ENCODE data around the gene ZNF646. TPM values are rescaled to one million over a fixed set of nuclear protein-coding genes. Genes with fewer than 3 reads are reported as not detected.
A peak's percentile ranks its signal among the peaks of the same experiment; 100 is the strongest.

Gene ZNF646
- total and polyA plus RNA-seq, 2 experiments from 2014 or later: 7.1 to 32.6 TPM

GRCh38 chr16:31127182-31127581, 53.0 kb downstream of the ZNF646 start:
- Histone ChIP-seq H3K4me3 (no peak overlapping the region), H3K36me3 (peaks cover 30% of the 10 kb centered on the region), H3K27me3 (no peaks in the 10 kb centered on the region), H3K27ac (no peak overlapping the region), H3K4me1 (ENCODE audit: low read depth) (no peaks in the 10 kb centered on the region), H3K9me3 (ENCODE audit: low read depth) (no peaks in the 10 kb centered on the region)
- TF ChIP-seq CTCF (IDR thresholded peaks at IDR 0.05; ENCODE audit: low read depth, low read length): no peak
- no peak for DNase-seq (ENCODE audit: low read depth in 1 of 2, low spot score in 1 of 2)

GRCh38 chr16:31128711-31129567, 54.7 kb downstream of the ZNF646 start:
- Histone ChIP-seq H3K27me3 (no peaks in the 10 kb centered on the region), H3K4me1 (ENCODE audit: low read depth) (no peaks in the 10 kb centered on the region), H3K36me3 (peaks cover 25% of the 10 kb centered on the region), H3K9me3 (ENCODE audit: low read depth) (no peaks in the 10 kb centered on the region), H3K27ac (no peak overlapping the region), H3K4me3 (no peak overlapping the region)
- DNase-seq (ENCODE audit: low read depth in 1 of 2, low spot score in 1 of 2): no peak
- TF ChIP-seq CTCF (IDR thresholded peaks at IDR 0.05; ENCODE audit: low read depth, low read length): no peak

- Histone ChIP-seq H3K27me3 (no peaks in the 10 kb centered on the region), H3K36me3 (peaks cover 21% of the 10 kb centered on the region), H3K9me3 (ENCODE audit: low read depth) (no peaks in the 10 kb centered on the region), H3K4me1 (ENCODE audit: low read depth) (peaks cover 4% of the 10 kb centered on the region), H3K27ac (no peak overlapping the region), H3K4me3 (no peak overlapping the region)
- peak in 1 of 2 donors; percentile 43 for DNase-seq (ENCODE audit: low read depth in 1 of 2, low spot score in 1 of 2)
- TF ChIP-seq CTCF (IDR thresholded peaks at IDR 0.05; ENCODE audit: low read depth, low read length): no peak
These were observed 55.5 kb downstream of the ZNF646 start for GRCh38 chr16:31129568-31130335.

GRCh38 chr16:31130336-31130891, 56.2 kb downstream of the ZNF646 start:
- peaks cover 7% of the 10 kb centered on the region for H3K4me1 ChIP-seq (ENCODE audit: low read depth)
- no peaks in the 10 kb centered on the region for H3K27me3 ChIP-seq
- DNase-seq (ENCODE audit: low read depth in 1 of 2, low spot score in 1 of 2): no peak
- no peak for TF ChIP-seq CTCF (IDR thresholded peaks at IDR 0.05; ENCODE audit: low read depth, low read length)
- peaks cover 21% of the 10 kb centered on the region for H3K36me3 ChIP-seq
- no peak overlapping the region for H3K27ac ChIP-seq
- no peak overlapping the region for H3K4me3 ChIP-seq
- no peaks in the 10 kb centered on the region for H3K9me3 ChIP-seq (ENCODE audit: low read depth)

GRCh38 chr16:31130899-31131298, 56.7 kb downstream of the ZNF646 start:
- Histone ChIP-seq H3K27me3 (no peaks in the 10 kb centered on the region), H3K27ac (no peak overlapping the region), H3K4me1 (ENCODE audit: low read depth) (peaks cover 7% of the 10 kb centered on the region), H3K36me3 (peaks cover 21% of the 10 kb centered on the region), H3K9me3 (ENCODE audit: low read depth) (no peaks in the 10 kb centered on the region), H3K4me3 (no peak overlapping the region)
- no peak for TF ChIP-seq CTCF (IDR thresholded peaks at IDR 0.05; ENCODE audit: low read depth, low read length)
- DNase-seq (ENCODE audit: low read depth in 1 of 2, low spot score in 1 of 2): no peak
